Stimulated activated CD4-positive, alpha-beta T cell treated with anti-CD3 and anti-CD28 coated beads, TNF-alpha, amount 100 ng/mL, for 4 hours (primary cell): Measurements from ENCODE around the gene DYNC2H1.

Source experiments
- DNase-seq, 3 experiments: peaks; one replicate each; pipeline ENCODE4 v3.0.0-alpha.2; 2020; ENCODE audit warnings: low read depth in 3 of 3

Gene DYNC2H1

DNA sequence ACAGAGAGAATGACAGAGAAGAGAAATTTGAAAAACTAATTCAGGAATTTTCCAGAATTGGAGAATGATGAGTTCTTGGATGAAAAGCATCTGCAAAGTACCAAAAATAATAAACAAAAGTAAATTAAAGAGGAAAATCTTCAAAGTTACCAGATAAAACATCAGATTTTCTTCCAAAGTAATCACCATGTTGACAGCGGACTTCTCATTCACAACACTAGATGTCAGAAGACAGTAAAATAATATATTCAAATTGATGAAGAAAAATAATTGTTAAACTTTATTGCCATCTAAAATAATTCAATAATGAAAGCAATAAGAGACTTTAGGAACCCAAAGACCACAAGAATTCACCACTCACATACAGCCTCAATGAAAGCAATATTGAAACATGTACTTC, 355.2 kb downstream of the DYNC2H1 start:
- no peak for DNase-seq

DNA sequence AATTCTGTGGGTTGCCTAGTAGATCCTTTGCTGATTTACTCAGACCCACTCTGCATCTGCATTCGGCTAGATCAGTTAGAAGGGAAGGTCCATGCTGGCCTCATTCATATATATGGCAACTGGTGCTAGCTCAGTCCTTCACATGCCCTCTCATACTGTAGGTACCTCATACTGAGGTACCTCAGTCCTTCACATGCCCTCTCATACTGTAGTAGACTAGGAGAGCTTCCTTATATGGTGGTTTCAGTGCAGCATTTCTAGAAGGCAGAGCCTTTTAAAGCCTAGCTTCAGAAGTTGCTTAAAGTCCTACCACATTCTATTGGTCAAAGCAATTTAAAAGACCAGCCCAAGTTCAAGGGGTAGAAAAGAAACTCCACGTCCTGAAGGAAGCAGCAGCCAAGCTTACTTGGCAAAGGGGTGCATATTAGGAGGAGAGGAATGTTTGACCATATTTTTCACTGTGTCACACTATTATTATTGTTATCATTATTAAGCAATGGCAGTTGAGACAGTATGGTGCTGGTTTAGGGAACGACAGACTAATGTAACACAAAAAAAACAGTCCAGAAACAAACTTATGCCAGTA, 356.4 kb downstream of the DYNC2H1 start:
- DNase-seq = no peak

DNA sequence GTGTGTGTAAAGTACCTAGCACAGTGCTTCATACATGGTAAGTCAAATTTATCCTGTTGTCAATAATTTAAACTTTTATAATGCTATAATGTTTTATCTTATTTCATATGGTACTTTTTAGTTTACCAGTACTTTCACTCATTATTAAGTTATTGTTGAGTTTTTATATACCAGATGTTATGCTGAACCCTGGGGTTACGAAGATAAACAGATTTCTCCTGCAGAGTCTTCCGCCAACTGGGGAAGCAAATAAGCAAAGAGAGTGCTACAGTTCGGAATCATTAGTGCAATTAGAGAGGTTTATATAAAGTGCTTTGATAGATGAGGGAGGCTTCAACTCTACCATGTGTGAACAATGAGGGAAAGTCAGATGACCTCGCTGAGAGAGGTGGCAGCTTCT, 362.3 kb downstream of the DYNC2H1 start:
- DNase-seq = no peak

DNA sequence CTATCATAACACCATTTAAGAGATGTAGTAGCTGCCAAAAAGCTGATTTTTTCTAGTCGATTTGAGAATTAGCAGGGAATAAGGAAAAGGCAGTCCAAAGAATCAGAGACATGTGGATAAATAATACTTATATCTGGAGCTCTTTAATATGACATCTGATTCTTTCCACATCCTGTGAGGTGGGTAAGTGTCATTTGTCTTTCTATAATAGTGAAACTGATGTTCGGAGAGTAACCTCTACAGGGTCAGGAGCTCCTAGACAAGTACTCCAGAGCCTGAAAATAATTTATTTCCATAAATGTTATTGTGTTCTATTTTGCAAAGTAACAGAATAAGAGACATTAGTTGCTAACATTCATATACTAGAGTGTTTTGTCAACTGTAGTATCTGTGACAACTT, 367.6 kb downstream of the DYNC2H1 start:
- DNase-seq = no peak

DNA sequence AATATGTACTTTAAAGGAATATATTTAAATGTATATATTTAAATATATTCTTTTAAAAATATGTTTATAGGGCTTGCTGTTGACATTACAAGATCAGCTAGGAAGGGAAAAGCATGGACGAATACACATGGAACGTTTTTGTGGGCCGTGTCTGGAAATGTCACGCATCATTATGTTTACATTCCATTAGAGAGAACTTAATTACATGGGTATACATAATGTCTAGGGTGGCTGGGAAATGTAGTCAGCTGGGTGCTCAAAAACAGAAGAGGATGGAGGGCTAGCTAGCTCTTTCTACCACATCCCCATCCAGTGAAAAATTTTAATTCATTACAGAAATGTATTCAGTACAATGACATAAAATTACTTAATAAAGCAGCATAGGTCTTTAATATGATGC, 371.2 kb downstream of the DYNC2H1 start:
- DNase-seq = no peak

DNA sequence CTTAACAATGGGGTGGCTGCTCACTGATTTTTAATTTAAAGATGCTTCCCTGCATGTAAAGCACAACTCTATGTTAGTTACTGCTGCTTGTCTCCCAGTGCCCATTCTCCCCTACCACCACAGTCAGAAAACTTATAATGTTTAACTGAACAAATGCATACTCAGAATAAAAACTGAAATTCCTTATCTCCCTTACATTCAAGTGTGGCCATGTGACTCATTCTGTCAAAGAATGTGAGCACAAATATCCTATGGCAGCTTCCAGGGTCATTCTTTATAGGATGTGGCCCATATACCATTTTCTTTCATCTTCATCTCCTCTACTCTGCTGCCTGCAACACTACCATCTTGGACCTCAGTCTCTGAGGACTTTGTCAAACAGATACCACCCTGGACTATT, 374.8 kb downstream of the DYNC2H1 start:
- no peak for DNase-seq

DNA sequence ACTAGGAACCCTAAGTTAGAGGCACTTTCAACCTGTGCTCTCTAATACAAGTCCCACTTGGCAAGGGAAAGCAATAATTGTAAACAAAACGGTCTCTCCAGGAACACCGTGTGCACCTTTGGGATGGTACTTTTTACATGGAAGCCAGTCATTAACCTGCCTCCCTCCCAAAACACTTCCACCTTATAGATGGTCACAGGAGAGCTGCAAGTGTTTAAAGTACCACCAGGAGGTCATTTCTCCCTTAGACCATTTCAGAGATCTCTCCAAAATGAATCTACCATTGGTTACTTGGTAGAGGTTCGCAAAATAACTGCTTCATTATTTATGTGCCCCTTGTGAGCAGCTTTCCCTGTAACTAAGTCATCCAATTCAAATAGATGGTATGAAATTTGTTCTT, 375.3 kb downstream of the DYNC2H1 start:
- DNase-seq = no peak

DNA sequence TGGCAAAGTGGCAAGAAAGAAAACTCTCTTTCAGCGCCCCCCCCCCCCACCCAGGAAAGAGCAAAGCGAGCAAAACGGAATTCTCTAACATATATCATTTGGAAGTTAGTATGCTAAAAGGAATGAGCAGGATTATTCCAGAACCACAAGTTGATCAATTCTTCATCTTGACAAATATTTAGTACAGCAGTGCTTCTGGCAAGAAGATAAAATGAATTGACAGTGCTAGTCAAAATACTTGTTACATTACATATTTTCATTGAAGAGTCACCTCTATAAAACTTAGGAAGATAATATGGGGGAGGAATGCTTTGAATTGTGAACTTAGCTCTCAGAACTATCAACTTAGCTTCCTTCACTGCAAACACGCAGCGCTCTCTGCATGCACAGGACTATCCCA, 377.4 kb downstream of the DYNC2H1 start:
- DNase-seq = no peak

DNA sequence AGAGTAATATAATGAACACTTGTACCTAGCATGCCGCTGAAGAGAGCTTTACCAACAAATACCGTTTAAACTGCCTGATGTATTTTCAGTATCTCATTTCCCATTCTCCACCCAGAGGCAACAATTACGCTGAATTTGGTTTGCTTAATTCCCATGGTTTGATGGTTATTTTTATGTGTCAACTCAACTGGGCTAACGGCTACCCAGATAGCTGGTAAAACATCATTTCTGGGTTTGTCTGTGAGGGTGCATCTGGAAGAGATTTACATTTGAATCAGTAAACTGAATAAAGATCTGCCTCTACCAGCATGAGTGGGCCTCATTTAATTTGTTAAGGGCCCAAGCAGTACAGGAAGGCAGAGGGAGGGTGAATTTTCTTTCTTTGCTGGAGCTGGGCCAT, 377.9 kb downstream of the DYNC2H1 start:
- no peak for DNase-seq

DNA sequence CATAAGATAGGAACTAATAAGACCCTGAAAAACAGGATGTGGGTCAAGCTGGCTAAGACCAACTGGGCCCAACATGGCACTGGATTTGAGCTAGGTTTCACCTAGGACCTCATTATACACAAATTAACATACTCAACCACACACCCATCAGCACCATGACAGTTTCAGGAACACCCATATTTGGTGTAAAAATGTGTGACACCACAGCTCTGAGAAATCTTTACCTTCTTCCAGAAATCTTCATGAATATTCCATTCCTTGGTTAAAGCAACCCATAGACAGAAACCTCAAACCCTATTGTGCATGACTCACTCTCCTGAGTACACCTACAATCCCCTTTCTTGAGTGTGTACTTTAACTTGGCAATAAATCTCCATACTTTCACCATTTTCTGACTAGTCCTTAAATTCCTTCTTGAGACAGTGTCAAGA, 378.8 kb downstream of the DYNC2H1 start:
- DNase-seq = no peak

DNA sequence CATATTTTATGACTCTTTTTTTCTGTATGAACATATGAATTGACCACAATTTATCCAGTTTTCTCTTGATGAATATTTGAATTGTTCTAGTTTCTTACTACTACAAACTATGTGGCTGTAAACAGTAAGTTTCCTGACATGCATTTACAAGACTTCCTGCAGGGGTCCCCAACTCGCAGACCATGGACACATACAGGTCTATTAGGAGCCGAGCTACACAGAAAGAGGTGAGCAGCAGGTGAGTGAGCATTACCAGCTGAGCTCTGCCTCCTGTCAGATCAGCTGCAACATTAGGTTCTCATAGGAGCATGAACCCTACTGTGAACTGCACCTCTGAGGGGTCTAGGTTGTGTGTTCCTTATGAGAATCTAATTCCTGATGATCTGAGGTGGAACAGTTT, 379.4 kb downstream of the DYNC2H1 start:
- DNase-seq = no peak

DNA sequence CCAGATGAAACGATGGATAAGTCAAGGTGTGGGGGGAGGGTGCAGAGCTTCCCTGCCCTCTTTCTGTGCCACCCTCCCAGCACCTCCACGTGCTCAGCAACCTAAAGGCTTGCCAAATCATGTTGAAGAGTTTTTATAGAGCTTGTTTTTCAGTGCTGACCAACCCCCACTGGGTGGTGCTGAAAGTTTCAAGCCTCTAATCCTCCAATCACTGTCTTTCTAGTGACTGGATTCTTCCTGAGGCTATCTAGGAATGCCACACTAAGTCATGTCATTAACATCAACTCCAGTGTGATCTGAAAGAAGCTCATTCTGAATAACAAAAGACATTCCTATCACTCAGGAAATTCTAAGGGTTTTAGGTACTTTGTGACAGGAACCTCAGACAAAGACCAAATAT, 382.6 kb downstream of the DYNC2H1 start:
- DNase-seq = no peak

DNA sequence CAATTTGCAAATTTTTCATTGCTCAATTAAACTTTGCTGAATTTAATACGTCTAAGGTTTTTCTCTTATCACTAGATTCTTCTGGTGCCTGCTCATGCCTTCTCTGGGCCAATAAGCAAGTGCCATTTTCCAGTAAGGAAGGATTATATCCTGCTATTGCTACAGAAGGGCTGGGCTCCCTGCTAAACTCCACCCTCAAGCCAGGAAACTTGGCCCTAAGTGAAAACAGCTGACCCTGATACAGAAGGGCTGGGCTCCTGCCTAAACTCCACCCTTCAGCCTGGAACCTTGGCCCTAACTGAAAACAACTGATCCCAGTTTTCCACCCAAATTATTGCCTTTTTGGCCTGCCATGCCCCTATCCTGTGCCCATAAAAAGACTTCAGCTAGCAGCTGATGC, 385.3 kb downstream of the DYNC2H1 start:
- no peak for DNase-seq

DNA sequence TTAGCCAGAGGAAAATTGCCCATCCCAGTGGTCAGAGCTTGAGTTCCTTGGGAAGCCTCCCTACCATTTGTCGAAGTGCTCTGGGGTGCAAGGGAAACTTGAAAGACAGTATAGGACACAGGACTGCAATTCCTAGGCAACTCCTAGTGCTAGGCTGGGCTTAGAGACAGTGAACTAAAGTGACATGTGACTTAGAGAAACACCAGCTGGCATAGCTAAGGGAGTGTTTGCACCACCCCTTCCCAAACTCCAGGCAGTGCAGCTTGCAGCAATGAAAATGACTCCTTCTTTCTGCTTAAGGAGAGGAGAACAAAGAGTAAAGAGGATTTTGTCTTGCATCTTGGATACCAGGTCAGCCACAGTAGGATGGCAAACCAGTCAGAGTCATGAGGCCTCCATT, 388.0 kb downstream of the DYNC2H1 start:
- no peak for DNase-seq

DNA sequence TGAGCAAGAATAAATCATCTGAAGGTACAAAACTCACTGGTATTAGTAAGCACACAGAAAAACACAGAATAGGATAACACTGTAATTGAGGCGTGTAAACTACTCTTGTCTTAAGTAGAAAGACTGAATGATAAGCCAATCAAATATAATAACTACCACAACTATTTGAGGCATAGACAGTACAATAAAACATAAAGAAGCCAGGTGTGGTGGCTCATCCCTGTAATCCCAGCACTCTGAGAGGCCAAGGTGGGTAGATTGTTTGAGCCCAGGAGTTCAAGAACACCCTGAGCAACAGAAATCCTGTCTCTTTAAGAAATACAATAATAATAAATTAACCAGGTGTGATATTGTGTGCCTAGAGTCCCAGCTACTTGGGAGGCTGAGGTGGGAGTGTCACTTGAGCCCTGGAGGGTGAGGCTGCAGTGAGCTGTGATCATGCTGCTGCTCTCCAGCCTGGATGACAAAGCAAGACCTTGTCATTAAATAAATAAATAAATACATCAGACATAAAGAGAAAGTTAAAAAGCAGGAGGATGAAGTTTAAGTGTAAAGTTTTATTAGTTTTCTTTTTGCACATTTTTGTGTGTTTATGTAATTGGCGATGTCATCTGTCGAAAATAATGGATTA, 390.6 kb downstream of the DYNC2H1 start:
- DNase-seq = no peak

DNA sequence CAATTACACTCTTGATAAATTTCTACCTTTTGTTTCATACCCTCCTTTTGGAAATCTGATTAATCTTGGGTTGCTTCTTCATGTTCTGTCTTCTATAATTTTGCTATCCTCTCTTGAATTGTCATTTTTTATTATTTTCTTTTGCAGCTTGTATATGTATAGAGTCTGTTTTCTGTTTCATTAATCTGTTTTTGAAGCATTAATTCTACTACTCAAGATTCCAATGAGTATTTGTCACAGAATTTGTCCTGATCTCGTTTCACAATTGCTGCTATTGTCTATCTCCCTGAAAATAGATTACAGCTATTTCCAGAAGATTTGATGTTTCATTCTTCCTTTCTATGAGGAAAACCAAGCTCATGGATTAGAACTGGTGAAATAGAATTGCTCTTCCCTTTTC, 406.1 kb downstream of the DYNC2H1 start:
- no peak for DNase-seq

DNA sequence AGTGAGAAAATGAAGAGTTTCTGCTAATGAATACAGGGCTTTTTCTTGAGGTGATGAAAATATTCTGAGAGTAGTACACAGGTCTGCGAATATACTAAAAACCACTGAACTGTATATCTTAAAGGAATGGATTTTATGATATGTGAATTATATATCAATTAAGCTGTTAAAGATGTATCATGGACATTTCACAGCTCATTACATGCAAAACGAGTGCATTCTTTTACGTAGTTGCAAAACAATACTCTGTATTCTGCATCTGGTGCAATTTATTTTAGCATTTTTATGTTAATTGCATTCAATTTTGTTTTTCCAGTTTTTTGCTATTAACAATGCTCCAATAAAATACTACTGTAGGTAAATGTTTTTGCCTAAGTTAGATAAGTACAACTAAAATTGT, 411.6 kb downstream of the DYNC2H1 start:
- DNase-seq = no peak

DNA sequence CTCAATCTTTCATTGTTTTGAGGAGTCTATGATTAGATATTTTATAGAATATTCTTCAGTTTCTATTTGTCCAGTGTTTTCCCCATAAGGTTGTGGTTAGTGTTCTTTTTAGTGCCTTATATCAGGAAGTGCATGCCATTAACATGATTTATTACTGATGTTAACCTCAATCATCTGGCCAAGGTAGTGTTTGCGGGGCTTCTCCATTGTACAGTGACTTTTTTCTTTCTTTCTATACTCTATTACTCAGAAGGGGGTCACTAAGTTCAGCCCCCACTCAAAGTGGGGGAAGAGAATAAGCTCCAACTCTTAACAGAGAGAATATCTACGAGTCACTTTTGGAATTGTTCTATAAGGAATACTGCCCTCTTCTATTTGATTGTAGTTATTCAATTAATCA, 415.8 kb downstream of the DYNC2H1 start:
- DNase-seq = no peak

DNA sequence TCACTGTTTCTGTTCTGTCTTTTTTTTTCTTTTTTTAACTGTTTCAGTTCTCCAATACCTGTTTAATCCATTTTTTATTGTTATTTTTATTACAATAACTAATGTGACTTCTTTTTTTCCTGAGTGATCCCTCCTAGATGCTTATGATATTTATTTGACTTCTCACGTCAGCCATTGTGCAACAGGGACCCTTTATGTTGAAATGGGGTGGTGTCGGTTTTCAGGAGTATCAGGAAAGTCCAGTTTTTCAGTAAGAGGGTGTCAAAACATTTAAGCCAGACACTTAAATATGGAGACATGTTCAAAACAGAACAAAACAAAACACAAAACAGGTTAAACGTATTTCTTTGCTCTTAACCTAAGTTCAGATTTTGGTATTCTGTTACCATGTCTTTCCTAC, 418.8 kb downstream of the DYNC2H1 start:
- DNase-seq = no peak

DNA sequence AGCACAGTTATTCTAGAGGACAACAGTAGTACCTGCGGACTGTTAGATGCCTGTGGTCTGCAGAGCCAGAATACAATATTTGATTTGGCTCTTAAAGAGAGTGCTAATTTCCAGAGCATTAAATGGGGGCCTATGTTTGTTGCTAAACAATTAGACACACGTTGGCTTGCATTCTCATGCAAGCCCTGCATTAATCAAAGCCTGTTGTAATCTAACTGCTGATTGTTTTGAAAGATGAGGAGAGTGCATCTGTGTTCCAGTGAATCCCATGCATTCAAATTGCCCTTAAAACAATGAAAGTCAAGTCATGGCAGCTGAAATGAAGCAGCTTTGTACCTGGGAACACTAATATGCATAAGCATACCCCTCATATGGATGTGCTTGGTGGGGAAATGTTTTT, 419.4 kb downstream of the DYNC2H1 start:
- no peak for DNase-seq

DNA sequence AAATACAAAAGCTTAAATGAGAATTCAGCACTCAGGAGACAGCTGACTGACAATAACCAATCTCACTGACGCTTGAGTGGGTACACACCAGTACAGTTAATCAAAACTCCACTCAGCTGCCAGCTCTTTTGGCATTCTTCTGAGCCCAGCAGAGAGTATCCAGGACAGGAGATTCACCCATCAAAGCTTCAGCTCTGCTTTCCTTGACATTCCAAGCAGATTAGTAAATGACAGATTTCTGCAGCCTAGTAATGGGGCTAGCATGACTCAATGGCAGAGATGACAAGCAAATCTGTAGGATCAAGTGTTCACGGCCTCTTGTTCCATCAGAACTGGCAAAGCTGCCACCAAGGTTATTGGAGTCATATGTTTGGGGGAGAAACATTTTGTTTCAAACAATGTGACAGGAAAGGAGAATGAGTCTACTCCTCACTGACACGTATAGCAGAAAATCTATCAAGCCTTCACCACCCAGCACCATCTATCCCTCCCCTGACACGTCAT, 420.0 kb downstream of the DYNC2H1 start:
- DNase-seq = no peak
